ENCODE measurements around the gene RGS9BP.
A peak's percentile ranks its signal among the peaks of the same experiment; 100 is the strongest.
"Not testable (repeated sequence)": the region's sequence is repeated elsewhere in the genome, so short reads cannot be mapped to it uniquely, and the experiment has no call there.

RGS9BP gene, protein sequence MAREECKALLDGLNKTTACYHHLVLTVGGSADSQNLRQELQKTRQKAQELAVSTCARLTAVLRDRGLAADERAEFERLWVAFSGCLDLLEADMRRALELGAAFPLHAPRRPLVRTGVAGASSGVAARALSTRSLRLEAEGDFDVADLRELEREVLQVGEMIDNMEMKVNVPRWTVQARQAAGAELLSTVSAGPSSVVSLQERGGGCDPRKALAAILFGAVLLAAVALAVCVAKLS

DNA sequence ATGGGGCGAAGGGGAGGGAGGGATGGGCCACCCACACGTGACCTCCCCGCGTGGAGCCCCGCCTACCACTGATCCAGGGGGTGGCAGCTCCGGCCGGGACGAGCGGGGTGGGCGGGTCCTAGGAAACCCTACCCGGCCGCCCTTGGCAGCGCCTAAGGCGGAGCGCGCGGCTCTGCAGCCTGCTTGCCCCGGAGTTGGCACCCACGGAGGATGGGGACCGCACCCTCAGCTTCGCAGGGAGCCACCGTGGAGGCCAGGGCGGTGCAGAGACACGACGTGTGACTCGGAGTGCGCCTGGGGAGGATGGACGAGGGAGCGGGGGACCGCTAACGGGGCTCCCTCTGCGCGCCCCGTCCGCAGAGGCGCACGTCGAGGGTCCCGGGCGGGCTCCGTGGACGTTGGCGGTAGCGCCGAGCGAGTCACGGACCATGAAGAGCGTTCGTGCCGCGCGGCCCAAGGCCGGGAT, at the start of gene RGS9BP:
RGS9BP (plus strand) TSS at position 129 of the 466 bp plus-strand sequence. CDS start 416 bp downstream, outside the sequence.
- Histone ChIP-seq H3K36me3 (ENCODE audit: insufficient read depth, low read length) (no peaks in the 10 kb centered on the region), H3K4me1 (ENCODE audit: insufficient read depth, low read length) (peaks cover 4% of the 10 kb centered on the region; the same call in 1 of the 2 replicates), H3K9me3 (ENCODE audit: control insufficient read depth, insufficient read depth, low read length) (no peaks in the 10 kb centered on the region), H3K9ac (ENCODE audit: low read depth, low read length) (peak within 1 kb of the TSS; percentile 61)

DNA sequence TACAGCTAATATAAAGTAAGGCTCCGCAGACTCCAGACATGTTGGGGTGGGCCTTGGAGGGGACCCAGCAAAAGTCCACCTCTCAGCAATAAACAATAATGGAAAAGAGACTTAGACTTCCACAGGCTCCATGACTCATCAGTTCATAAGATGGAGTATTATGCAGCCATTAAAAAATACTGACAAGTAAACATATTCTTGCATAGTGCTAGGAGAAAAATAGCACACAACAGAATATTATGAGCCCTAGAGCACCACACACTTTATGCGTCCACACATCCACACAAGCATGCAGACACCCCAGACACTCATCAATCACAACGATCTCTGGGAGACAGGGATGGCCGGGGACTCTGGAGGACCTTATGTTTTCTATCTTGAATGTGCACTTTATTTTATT, 48.7 kb upstream of the RGS9BP start:
- Histone ChIP-seq H3K36me3 (ENCODE audit: insufficient read depth, low read length) (no peaks in the 10 kb centered on the region; the same call in 1 of the 2 replicates), H3K9ac (ENCODE audit: low read depth, low read length) (no peak overlapping the region), H3K9me3 (ENCODE audit: control insufficient read depth, insufficient read depth, low read length) (no peaks in the 10 kb centered on the region), H3K4me1 (ENCODE audit: insufficient read depth, low read length) (no peaks in the 10 kb centered on the region)

DNA sequence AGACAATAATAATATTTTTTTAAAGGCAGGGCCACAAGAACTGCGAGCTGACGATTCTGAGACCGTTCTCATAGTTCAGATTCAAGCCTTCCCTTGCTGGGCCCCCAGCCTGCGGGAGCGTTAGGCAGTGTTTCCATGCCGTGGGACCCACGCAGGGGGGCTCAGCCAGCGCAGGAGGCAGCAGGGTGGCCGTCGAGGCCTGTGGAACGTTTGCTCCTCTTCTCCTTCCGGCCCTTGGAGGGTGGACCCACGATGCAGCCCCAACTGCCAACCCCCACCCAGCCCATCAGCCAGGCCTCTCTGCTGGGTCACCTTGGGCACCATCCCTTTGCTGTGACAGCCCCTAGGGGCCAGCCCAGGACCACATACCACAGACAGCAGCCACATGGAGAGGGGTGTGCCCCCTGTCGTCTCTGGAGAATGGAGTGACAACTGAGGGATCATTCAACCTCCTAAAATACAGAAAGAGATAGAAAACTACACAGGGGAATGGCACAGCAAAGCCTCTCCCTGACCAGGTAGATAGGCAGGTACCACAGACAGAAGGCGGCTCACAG, 47.9 kb upstream of the RGS9BP start:
- H3K9ac ChIP-seq (ENCODE audit: low read depth, low read length) = no peak overlapping the region
- H3K9me3 ChIP-seq (ENCODE audit: control insufficient read depth, insufficient read depth, low read length) = no peaks in the 10 kb centered on the region
- no peaks in the 10 kb centered on the region; the same call in none of the 2 replicates for H3K36me3 ChIP-seq (ENCODE audit: insufficient read depth, low read length)
- H3K4me1 ChIP-seq (ENCODE audit: insufficient read depth, low read length) = no peaks in the 10 kb centered on the region

DNA sequence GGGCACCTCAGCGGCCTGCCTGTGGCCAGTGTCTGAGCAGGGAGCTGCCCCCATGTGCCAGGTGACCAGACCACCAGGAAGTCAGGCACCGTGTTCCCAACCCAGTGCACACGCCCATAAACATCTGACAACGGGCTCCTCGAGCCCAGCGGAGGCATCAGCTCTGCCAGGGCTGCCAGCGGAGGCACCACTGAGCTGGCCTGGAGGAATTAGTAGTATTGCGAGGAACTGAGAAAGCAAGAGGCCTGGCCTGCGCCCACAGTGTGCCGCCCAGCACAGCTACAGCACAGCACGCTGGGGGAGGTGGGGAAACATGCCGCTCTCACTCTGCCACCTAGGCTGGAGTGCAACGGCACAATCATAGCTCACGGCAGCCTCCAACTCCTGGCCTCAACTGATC, 45.3 kb upstream of the RGS9BP start:
- H3K36me3 ChIP-seq (ENCODE audit: insufficient read depth, low read length) = no peaks in the 10 kb centered on the region; the same call in none of the 2 replicates

DNA sequence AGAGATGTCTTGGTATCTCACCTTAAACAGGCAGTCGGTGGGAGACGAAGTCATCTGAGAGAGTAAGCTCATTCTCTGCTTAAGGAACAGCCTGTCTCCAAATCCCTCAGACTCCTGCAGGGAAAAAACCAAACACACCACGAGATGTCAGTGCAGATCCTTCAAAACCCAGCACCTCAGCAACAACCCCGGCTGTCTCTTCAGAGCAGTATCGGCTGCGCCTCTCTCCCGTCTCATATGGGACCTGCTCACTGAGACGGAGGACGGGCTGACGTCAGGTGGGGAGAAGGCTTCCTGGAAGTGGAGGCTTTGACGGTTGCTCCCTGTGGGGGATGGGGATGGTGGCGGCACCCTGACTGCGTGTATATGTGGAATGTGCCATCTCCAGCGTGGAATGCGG, 44.3 kb upstream of the RGS9BP start:
- no peaks in the 10 kb centered on the region for H3K4me1 ChIP-seq (ENCODE audit: insufficient read depth, low read length)
- H3K36me3 ChIP-seq (ENCODE audit: insufficient read depth, low read length) = no peaks in the 10 kb centered on the region; the same call in none of the 2 replicates
- no peak overlapping the region for H3K9ac ChIP-seq (ENCODE audit: low read depth, low read length)
- no peaks in the 10 kb centered on the region for H3K9me3 ChIP-seq (ENCODE audit: control insufficient read depth, insufficient read depth, low read length)

More for the DNA sequence above, 45.3 kb upstream of the RGS9BP start:
- no peak overlapping the region for H3K9ac ChIP-seq (ENCODE audit: low read depth, low read length)
- no peaks in the 10 kb centered on the region for H3K9me3 ChIP-seq (ENCODE audit: control insufficient read depth, insufficient read depth, low read length)
- no peaks in the 10 kb centered on the region for H3K4me1 ChIP-seq (ENCODE audit: insufficient read depth, low read length)

DNA sequence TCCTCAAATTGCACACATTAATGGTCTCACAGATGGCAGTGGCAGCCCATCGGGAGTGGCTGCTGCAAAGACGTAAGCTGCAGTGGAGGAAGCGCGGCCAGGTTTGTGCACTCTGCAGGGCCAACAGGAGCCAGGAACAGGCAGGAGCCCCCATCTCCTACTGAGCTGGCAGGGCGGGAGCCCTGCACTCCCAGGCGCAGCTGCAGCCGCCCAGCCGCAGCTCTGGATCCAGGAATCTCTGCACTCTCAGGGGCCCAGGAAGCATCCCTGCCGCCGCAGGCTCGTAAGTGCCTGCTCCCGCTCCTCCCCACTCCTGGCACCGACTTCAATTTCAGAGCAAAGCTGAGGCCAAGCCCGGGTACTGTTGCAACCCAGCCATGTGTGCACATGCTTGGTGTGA, 38.2 kb upstream of the RGS9BP start:
- H3K4me1 ChIP-seq (ENCODE audit: insufficient read depth, low read length) = no peaks in the 10 kb centered on the region
- peaks cover 5% of the 10 kb centered on the region; the same call in 1 of the 2 replicates for H3K36me3 ChIP-seq (ENCODE audit: insufficient read depth, low read length)
- no peaks in the 10 kb centered on the region for H3K9me3 ChIP-seq (ENCODE audit: control insufficient read depth, insufficient read depth, low read length)
- no peak overlapping the region for H3K9ac ChIP-seq (ENCODE audit: low read depth, low read length)

DNA sequence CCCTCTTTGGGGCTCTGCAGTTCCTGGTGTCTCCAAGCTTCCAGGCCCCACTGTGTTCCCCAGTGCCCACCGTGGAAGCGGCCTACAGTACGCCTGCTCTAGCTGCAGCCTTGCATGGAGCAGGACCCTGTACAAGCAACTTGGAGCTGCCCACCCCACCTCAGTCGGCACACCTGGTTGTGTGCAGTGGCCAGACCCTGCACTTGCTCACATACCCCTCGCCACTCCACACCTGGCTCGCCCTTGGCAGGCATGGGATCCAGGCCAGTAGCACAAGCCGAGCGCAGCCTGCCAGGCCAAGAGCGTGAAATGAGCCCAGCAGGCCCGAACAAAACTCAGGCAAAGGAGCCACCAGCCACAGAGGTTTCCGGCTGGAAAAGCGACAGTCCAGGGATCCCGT, 37.0 kb upstream of the RGS9BP start:
- Histone ChIP-seq H3K36me3 (ENCODE audit: insufficient read depth, low read length) (peaks cover 12% of the 10 kb centered on the region), H3K9me3 (ENCODE audit: control insufficient read depth, insufficient read depth, low read length) (no peaks in the 10 kb centered on the region), H3K9ac (ENCODE audit: low read depth, low read length) (no peak overlapping the region), H3K4me1 (ENCODE audit: insufficient read depth, low read length) (no peaks in the 10 kb centered on the region)

DNA sequence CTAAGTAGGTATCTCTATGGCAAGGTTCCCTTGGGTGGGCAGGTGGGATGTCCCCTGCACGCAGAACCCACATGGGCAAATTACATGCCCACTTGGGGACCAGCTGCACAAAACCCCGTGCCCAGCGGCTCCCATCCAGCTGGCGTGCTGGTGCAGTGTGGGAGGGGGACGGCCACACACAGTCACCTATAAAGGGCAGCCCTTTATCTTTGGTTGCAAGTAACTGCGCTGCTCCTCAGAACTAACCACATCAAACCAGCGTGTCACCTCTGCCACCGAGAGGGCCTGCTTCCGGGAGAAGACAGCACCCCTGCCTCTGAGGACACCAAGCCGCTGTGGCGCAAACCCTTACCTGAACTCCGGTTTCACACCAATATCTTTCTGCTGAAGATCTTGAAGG, 32.9 kb upstream of the RGS9BP start:
- Histone ChIP-seq H3K9ac (ENCODE audit: low read depth, low read length) (no peak overlapping the region), H3K4me1 (ENCODE audit: insufficient read depth, low read length) (no peaks in the 10 kb centered on the region), H3K9me3 (ENCODE audit: control insufficient read depth, insufficient read depth, low read length) (no peaks in the 10 kb centered on the region), H3K36me3 (ENCODE audit: insufficient read depth, low read length) (peaks cover 24% of the 10 kb centered on the region)

DNA sequence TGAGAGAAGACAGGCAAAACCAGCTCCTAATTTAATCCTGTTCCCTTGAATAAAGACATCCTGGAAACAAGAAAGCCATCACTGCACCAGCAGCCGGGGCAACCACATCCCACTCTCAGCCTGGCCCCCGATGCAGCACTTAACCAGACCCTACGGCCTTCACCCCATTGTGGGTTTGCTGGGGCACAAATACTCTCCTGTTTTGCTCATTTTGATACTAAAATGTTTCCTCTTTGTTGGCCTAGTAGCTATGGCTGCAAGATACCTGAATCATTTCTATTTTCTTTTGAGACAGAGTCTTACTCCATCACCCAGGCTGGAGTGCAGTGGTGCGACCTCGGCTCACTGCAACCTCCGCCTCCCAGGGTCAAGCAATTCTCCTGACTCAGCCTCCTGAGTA, 29.1 kb upstream of the RGS9BP start:
- Histone ChIP-seq H3K9me3 (ENCODE audit: control insufficient read depth, insufficient read depth, low read length) (no peaks in the 10 kb centered on the region), H3K36me3 (ENCODE audit: insufficient read depth, low read length) (peaks cover 19% of the 10 kb centered on the region; the same call in 1 of the 2 replicates), H3K4me1 (ENCODE audit: insufficient read depth, low read length) (no peaks in the 10 kb centered on the region; the same call in 1 of the 2 replicates), H3K9ac (ENCODE audit: low read depth, low read length) (no peak overlapping the region)

DNA sequence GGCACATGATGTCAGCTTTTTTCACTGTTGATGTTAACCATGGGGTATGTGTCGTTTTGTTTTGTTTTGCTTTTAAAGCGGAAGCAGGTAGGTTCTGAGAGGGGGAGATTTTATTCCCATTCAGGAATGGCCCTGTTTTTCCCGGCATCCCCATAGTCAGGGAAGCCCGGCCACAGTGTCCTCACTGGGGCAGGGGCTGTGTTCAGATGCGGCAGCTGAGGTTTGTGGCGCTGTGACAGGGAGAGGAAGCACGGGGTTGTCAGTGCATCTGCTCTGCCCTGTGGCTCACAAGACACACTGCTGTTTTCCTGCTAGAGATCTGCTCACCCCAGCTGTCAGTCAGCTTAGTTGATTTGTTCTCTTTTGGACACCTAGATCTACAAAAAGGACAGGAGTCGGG, 28.3 kb upstream of the RGS9BP start:
- Histone ChIP-seq H3K36me3 (ENCODE audit: insufficient read depth, low read length) (peaks cover 19% of the 10 kb centered on the region; the same call in 1 of the 2 replicates), H3K9me3 (ENCODE audit: control insufficient read depth, insufficient read depth, low read length) (no peaks in the 10 kb centered on the region), H3K9ac (ENCODE audit: low read depth, low read length) (no peak overlapping the region), H3K4me1 (ENCODE audit: insufficient read depth, low read length) (no peaks in the 10 kb centered on the region; the same call in 1 of the 2 replicates)

DNA sequence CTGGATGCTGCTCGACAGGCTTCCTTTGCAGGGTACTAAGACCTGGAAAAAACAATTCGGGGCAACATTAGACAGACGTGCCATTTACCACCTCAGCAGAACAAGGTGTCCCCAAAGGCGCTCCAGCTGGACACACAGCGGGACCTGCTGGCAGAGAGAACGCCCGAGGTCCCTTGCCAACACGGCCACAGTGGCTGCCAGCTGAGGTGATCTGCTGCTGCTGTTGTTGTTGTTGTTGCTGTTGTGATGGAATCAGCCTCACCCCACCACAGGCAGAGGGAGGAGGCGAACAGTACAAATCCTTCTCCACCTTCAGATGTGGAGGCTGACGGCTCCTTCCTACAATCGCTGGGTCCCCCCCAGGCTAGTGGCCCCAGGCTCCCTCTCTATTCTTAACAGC, 25.9 kb upstream of the RGS9BP start:
- Histone ChIP-seq H3K36me3 (ENCODE audit: insufficient read depth, low read length) (0 out of 2 replicates have a peak, but pooled peaks cover 2% of the 10 kb centered on the region), H3K9ac (ENCODE audit: low read depth, low read length) (no peak overlapping the region), H3K9me3 (ENCODE audit: control insufficient read depth, insufficient read depth, low read length) (no peaks in the 10 kb centered on the region), H3K4me1 (ENCODE audit: insufficient read depth, low read length) (no peaks in the 10 kb centered on the region; the same call in 1 of the 2 replicates)

DNA sequence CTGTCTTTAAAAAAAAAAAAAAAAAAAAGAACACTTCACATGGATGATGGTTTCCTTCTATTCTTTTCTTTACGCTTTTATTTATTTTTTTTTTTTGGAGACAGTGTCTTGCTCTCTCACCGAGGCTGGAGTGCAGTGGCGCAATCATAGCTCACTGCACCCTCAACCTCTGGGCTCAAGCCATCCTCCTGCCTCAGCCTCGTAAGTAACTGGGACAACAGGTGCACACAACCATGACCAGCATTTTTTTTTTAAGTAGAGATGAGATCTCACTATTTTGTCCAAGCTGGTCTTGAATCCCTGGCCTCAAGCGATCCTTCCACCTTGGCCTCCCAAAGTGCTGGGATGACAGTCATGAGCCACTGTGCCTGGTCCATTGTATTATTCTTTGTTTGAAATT, 25.0 kb upstream of the RGS9BP start:
- H3K9ac ChIP-seq (ENCODE audit: low read depth, low read length) = no peak overlapping the region
- H3K9me3 ChIP-seq (ENCODE audit: control insufficient read depth, insufficient read depth, low read length) = no peaks in the 10 kb centered on the region
- no peaks in the 10 kb centered on the region; the same call in 1 of the 2 replicates for H3K4me1 ChIP-seq (ENCODE audit: insufficient read depth, low read length)
- H3K36me3 ChIP-seq (ENCODE audit: insufficient read depth, low read length) = no peaks in the 10 kb centered on the region; the same call in 1 of the 2 replicates

DNA sequence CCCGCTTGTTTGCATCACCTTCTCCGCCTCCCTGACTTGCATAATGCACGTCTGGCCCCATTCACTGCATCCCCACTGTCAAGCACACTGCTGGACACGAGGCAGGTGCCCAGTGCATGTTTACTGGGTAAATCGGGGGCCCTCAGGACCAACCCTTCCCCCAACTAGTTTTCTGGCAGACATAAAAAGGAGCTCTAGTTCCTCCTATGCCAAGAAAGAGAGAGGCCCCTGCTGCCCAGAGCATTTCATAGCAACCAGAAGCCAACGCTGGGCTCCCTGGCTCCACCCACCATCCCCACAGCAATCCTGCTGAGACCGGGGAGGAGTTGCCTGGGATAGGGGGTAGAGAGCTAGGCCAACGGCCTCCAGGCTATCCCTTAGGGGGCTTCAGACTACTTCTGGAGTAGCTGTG, 23.9 kb upstream of the RGS9BP start:
- no peaks in the 10 kb centered on the region; the same call in 1 of the 2 replicates for H3K4me1 ChIP-seq (ENCODE audit: insufficient read depth, low read length)
- no peaks in the 10 kb centered on the region for H3K9me3 ChIP-seq (ENCODE audit: control insufficient read depth, insufficient read depth, low read length)
- H3K9ac ChIP-seq (ENCODE audit: low read depth, low read length) = no peak overlapping the region
- no peaks in the 10 kb centered on the region; the same call in 1 of the 2 replicates for H3K36me3 ChIP-seq (ENCODE audit: insufficient read depth, low read length)

DNA sequence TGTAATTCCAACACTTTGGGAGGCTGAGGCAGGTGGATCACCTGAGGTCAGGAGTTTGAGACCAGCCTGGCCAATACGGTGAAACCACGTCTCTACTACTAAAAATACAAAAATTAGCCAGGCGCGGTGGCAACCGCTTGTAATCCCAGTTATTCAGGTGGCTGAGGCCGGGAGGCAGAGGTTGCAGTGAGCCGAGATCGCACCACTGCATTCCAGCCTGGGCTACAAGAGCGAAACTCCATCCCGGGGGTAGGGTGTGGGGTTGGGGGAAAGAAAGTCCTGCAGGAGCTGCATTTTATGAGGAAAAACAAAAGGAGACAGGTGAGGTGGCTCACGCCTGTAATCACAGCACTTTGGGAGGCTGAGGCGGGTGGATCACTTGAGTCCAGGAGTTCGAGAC, 23.3 kb upstream of the RGS9BP start:
- not testable (repeated sequence) for H3K4me1 ChIP-seq (ENCODE audit: insufficient read depth, low read length); H3K9me3 ChIP-seq (ENCODE audit: control insufficient read depth, insufficient read depth, low read length); H3K36me3 ChIP-seq (ENCODE audit: insufficient read depth, low read length); H3K9ac ChIP-seq (ENCODE audit: low read depth, low read length)
